COLO668 (cell line): ENCODE measurements around the gene CNKSR1.
A peak's percentile ranks its signal among the peaks of the same experiment; 100 is the strongest.

ENCODE experiments used
- DNase-seq: peaks from one replicate; lab custom pipeline; 2025; ENCODE audit not compliant: unreplicated experiment; lab: John Stamatoyannopoulos, UW

Gene CNKSR1

GRCh38 chr1:26177182-26177684 is at the start of gene CNKSR1:
Gene CNKSR1, plus strand, starts transcription at chr1:26177491. Its CDS starts 57 bp downstream, at chr1:26177548.
- peak; percentile 89 for DNase-seq

GRCh38 chr1:26129778-26130177 is 47.5 kb upstream of the CNKSR1 start:
- DNase-seq = no peak

GRCh38 chr1:26130695-26131094 is 46.6 kb upstream of the CNKSR1 start:
- no peak for DNase-seq

- no peak for DNase-seq
Observed at GRCh38 chr1:26132128-26132833, 45.0 kb upstream of the CNKSR1 start.

- no peak for DNase-seq
Observed at GRCh38 chr1:26132834-26133167, 44.5 kb upstream of the CNKSR1 start.

GRCh38 chr1:26134466-26134865 is 42.8 kb upstream of the CNKSR1 start:
- DNase-seq = no peak

- DNase-seq = no peak
Observed at GRCh38 chr1:26138974-26139558, 38.2 kb upstream of the CNKSR1 start.

GRCh38 chr1:26142159-26142558 is 35.1 kb upstream of the CNKSR1 start:
- no peak for DNase-seq

GRCh38 chr1:26145041-26145959 is 32.0 kb upstream of the CNKSR1 start:
- peak; percentile 94 for DNase-seq

DNA sequence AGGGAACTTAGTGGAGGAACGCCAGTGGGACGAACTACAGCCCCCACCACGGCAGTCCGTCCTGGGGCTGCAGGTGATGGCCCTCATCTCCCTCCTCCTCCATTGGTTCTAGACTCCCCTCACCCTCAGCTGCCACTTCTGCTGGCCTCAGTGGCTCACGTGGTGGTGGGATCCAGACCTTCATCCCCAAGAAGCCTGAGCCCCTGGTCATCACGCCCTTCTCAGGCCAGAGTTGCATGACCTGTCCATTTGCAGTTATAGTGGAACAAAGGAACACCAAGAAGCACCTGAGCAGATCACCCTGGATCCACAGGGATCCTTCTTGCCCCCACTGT is 31.4 kb upstream of the CNKSR1 start:
- DNase-seq = no peak

DNA sequence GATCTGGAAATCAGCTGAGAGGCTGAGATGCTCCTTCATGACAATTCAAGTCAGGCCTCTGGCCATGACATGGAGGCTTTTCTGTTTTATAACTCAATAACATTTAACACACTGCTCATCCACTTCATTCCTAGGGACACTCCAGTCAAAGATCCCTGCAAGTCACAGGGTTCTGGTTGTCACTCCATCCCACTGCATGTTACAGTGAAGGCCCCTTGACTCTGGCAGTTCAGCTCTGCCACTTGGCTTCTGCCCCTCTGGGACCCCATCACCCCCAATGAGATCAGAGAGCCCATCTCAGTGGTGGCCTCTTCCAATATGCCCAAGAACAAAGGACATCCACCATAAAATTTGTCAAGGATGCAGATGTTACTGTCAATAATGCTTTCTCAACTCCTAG is 28.4 kb upstream of the CNKSR1 start:
- DNase-seq = no peak

GRCh38 chr1:26153966-26154532 is 23.2 kb upstream of the CNKSR1 start:
- no peak for DNase-seq

- no peak for DNase-seq
Observed at GRCh38 chr1:26154750-26155149, 22.5 kb upstream of the CNKSR1 start.

- no peak for DNase-seq
Observed at GRCh38 chr1:26155370-26156284, 21.7 kb upstream of the CNKSR1 start.

DNA sequence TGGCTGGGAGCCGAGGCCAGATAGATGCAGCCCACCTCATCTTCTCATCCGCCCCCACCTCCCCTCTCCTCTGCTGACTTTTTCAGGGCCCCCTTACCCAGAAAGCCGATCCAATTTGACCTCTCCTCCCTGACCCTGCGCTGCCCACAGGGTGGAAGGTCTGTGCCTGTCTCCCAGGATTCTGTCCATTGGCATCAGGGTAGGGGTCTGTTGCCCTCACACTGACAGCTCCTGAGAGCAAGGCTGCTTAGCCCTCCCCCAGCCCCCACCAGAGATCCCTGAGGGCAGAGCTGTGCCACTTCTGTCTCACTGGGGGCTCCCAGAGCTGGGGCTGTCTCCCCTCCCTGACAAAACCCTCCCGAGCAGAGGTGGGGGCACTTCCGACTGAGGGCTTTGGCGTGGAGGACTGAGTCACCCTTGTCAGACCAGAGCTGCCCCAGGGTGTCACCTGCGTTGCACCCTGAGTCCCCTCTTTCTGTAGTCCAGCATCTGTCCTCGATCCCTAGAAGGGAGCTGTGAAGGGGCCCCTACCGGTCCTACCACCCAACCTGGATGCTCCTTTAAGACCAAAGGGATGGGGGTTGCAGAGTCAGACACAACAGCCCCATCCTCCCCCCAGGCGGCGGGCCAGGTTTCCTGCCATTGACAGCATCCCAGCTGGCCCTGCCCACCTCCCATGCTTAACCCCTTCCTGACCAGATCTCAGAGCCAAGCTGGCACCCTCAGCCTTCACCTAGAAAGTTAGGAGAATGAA is 20.8 kb upstream of the CNKSR1 start:
- no peak for DNase-seq

DNA sequence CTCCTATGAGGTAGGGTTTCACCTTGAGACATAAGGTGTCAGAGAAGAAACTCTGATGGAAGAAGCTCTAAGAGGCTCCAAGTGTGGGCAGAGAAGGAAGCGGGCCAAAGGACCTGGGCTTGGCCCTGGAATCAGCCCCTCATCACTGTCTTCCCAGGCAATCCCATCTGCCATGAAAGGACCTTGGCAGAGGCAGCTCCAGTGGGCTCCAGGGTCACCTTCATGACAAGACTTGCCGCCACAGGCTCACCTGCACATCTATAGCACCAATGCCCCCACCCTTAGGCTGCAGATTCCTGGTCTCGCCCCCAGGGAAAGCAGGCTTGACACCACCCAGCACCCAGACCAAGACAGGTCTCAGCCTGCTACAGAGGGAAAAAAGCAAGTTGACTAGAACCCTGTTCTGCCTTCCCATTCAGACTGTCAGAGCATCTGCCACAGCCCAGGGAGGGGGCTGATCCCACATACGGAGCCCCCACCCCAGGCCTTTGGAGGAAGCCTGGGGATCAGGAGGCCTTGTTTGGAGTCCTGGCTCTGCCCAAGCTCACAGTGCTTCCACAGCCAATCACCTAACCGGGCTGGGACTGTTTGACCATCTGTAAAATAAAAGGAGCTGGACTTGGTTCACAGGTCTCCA is 18.9 kb upstream of the CNKSR1 start:
- no peak for DNase-seq

GRCh38 chr1:26158908-26159742 is 18.2 kb upstream of the CNKSR1 start, which contains the start of gene FAM110D:
Gene FAM110D, plus strand, starts transcription at chr1:26159079. Its CDS starts 2,213 bp downstream, at chr1:26161292.
- no peak for DNase-seq

GRCh38 chr1:26159743-26160039 is 17.6 kb upstream of the CNKSR1 start:
- DNase-seq = no peak
